Keratinocyte (primary cell): ENCODE results near the gene SCP2. TPM values are rescaled to one million over a fixed set of nuclear protein-coding genes. Genes with fewer than 3 reads are reported as not detected.

Experiments used
- DNase-seq: peaks from one replicate; pipeline ENCODE4 v3.0.0-alpha.2; 2011; ENCODE audit warnings: low read depth, missing footprints, low spot score
- FAIRE-seq: peaks from 2 replicates; lab custom pipeline; 2011; peaks lifted over from hg19 to GRCh38; lab: Jason Lieb, UNC
- H2AFZ ChIP-seq: 2 replicates; pipeline ENCODE4 v1.6.0; 2012; ENCODE audit warnings: low read length, control low read depth, inconsistent platforms; ENCODE audit not compliant: control insufficient read depth
- H3K27ac ChIP-seq: 2 replicates; pipeline ENCODE4 v1.5.1; 2011; ENCODE audit warnings: low read length; ENCODE audit not compliant: control insufficient read depth, insufficient read depth
- H3K27me3 ChIP-seq: 3 replicates; pipeline ENCODE4 v1.6.0; 2011; ENCODE audit warnings: low read length; ENCODE audit not compliant: control insufficient read depth, insufficient read depth; ENCODE audit errors: extremely low read depth
- H3K36me3 ChIP-seq, 2 experiments: 2 replicates in 1 of 2; 3 replicates in 1 of 2; pipeline ENCODE4 v1.5.1; 2011; ENCODE audit warnings: low read length in 2 of 2, mild to moderate bottlenecking in 1 of 2; ENCODE audit not compliant: control insufficient read depth in 2 of 2, insufficient read depth in 2 of 2; ENCODE audit errors: extremely low read depth in 1 of 2
- H3K4me1 ChIP-seq: 3 replicates; pipeline ENCODE4 v1.5.1; 2011; ENCODE audit warnings: low read length; ENCODE audit not compliant: control insufficient read depth, insufficient read depth; ENCODE audit errors: extremely low read depth
- H3K4me2 ChIP-seq: 3 replicates; pipeline ENCODE4 v1.6.0; 2011; ENCODE audit warnings: low read depth, low read length; ENCODE audit not compliant: control insufficient read depth, insufficient read depth; ENCODE audit errors: extremely low read depth
- H3K4me3 ChIP-seq, 3 experiments: fragments of 200-600 bp in 1 of 3; sonication (generic) in 1 of 3; 2 replicates in 2 of 3; 3 replicates in 1 of 3; pipeline ENCODE4 v1.5.1; 2011 to 2016; ENCODE audit warnings: low read length in 3 of 3, mild to moderate bottlenecking in 3 of 3, control low read depth in 2 of 3, inconsistent platforms in 1 of 3, low read depth in 1 of 3, mixed read lengths in 1 of 3, mixed run types in 1 of 3, moderate library complexity in 1 of 3; ENCODE audit not compliant: control insufficient read depth in 2 of 3, insufficient read depth in 2 of 3; ENCODE audit errors: extremely low read depth in 1 of 3
- H3K79me2 ChIP-seq: 2 replicates; pipeline ENCODE4 v1.6.0; 2012; ENCODE audit warnings: low read length; ENCODE audit not compliant: control insufficient read depth, insufficient read depth
- H3K9ac ChIP-seq: 3 replicates; pipeline ENCODE4 v1.6.0; 2011; ENCODE audit warnings: low read length; ENCODE audit not compliant: control insufficient read depth, insufficient read depth; ENCODE audit errors: extremely low read depth
- H3K9me1 ChIP-seq: 3 replicates; pipeline ENCODE4 v1.6.0; 2011; ENCODE audit warnings: low read length; ENCODE audit not compliant: control insufficient read depth, insufficient read depth; ENCODE audit errors: extremely low read depth
- H3K9me3 ChIP-seq: 2 replicates; pipeline ENCODE4 v1.5.1; 2012; ENCODE audit warnings: low read depth, low read length; ENCODE audit not compliant: control insufficient read depth
- H4K20me1 ChIP-seq: 3 replicates; pipeline ENCODE4 v1.6.0; 2011; ENCODE audit warnings: low read length; ENCODE audit not compliant: control insufficient read depth, insufficient read depth; ENCODE audit errors: extremely low read depth
- EZH2 ChIP-seq: IDR thresholded peaks from one replicate; pipeline ENCODE4 v1.6.1; 2012; ENCODE audit warnings: inconsistent platforms, mild to moderate bottlenecking, low read length, moderate library complexity
- dilution Hi-C: fragments of 300-500 bp; cut with MboI; formaldehyde crosslinking; loops from one replicate; pipeline ENCODE4 v1.7.0; 2020; ENCODE audit warnings: low sequenced_read_pairs; ENCODE audit not compliant: extremely low pct_ligation_motif_present
- polyA plus RNA-seq, 5 experiments: library from polyadenylated mRNA; depleted of rRNA in 3 of 5; stranded (reverse) in 3 of 5; stranded (forward) in 1 of 5; unstranded in 1 of 5; fragments of >200 nt; gene quantifications; 1 replicate in 1 of 5; 2 replicates in 3 of 5; 3 replicates in 1 of 5; pipeline versions ENCODE4 v1.2.1 to v1.2.3, GENCODE V29; 2011 to 2012; ENCODE audit warnings: missing spikeins in 2 of 5, low read depth in 1 of 5, low replicate concordance in 1 of 5
- TF ChIP-seq, protein P1 (sequence below), 3 experiments: IDR thresholded peaks in 1 of 3; conservative IDR thresholded peaks in 1 of 3; optimal IDR thresholded peaks in 1 of 3; 2 replicates in 2 of 3; 3 replicates in 1 of 3; pipeline versions ENCODE3 to v1.5.1; 2011; ENCODE audit warnings: low read length in 3 of 3, mild to moderate bottlenecking in 3 of 3, moderate library complexity in 2 of 3, control low read depth in 1 of 3, inconsistent platforms in 1 of 3; ENCODE audit not compliant: insufficient read depth in 2 of 3; ENCODE audit errors: extremely low read depth in 1 of 3

SCP2 gene
- polyA plus RNA-seq, 1 donor (not counting 4 experiments of a cell fraction or from before 2014, with no cell fraction given): 116 TPM

DNA sequence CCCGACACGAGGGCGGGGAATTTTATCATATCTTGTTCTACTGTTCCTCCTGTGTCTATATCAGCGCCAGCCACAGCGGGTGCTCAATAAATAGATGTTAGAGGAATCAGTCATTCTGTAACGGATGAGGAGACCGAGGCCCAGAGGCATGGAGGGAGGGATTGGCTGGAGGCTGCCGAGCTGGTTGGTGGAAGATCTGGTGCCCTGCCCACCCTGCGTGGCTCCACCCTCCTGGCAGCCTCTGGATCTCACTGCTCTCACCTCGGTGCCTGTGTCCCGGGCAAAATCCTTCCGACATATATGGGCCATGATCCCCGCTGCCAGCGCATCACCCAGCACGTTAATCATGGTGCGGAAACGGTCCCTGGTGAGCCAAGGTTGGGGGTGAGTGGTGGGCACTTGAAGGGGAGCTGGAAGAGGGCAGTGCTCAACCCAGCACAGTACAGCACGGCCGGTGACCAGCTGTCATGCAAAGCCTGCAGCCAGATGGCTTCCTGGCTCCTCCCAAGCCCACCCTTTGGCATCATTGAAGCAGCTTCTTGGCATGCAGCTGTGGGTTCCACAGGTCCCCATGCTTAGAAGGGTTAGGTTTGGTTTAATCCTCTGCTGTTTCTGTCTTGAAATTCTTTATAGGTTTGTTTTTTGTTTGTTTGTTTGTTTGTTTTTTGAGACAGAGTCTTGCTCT is 161.7 kb downstream of the SCP2 start:
- no peak overlapping the region for H2AFZ ChIP-seq
- no peaks in the 10 kb centered on the region for H3K79me2 ChIP-seq
- peaks cover 5% of the 10 kb centered on the region for H3K27me3 ChIP-seq
- no peaks in the 10 kb centered on the region for H3K9me1 ChIP-seq
- H3K27ac ChIP-seq: no peak overlapping the region
- H3K4me1 ChIP-seq: no peaks in the 10 kb centered on the region
- no peak overlapping the region for H3K9ac ChIP-seq
- TF ChIP-seq EZH2: no peak
- TF ChIP-seq, protein P1, sequence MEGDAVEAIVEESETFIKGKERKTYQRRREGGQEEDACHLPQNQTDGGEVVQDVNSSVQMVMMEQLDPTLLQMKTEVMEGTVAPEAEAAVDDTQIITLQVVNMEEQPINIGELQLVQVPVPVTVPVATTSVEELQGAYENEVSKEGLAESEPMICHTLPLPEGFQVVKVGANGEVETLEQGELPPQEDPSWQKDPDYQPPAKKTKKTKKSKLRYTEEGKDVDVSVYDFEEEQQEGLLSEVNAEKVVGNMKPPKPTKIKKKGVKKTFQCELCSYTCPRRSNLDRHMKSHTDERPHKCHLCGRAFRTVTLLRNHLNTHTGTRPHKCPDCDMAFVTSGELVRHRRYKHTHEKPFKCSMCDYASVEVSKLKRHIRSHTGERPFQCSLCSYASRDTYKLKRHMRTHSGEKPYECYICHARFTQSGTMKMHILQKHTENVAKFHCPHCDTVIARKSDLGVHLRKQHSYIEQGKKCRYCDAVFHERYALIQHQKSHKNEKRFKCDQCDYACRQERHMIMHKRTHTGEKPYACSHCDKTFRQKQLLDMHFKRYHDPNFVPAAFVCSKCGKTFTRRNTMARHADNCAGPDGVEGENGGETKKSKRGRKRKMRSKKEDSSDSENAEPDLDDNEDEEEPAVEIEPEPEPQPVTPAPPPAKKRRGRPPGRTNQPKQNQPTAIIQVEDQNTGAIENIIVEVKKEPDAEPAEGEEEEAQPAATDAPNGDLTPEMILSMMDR (optimal IDR thresholded peaks at IDR 0.05 in 1 of 3, IDR thresholded peaks at IDR 0.05 in 1 of 3, conservative IDR thresholded peaks at IDR 0.05 in 1 of 3; ENCODE audit: extremely low read depth in 1 of 3, insufficient read depth in 2 of 3, low read length in 3 of 3): no peak
- no peaks in the 10 kb centered on the region for H4K20me1 ChIP-seq
- H3K4me3 ChIP-seq: no peak overlapping the region
- H3K9me3 ChIP-seq: no peaks in the 10 kb centered on the region
- H3K4me2 ChIP-seq: no peak overlapping the region
- H3K36me3 ChIP-seq: no peaks in the 10 kb centered on the region
- FAIRE-seq (no peak), DNase-seq (no peak)
- dilution Hi-C loops: no loop called here

DNA sequence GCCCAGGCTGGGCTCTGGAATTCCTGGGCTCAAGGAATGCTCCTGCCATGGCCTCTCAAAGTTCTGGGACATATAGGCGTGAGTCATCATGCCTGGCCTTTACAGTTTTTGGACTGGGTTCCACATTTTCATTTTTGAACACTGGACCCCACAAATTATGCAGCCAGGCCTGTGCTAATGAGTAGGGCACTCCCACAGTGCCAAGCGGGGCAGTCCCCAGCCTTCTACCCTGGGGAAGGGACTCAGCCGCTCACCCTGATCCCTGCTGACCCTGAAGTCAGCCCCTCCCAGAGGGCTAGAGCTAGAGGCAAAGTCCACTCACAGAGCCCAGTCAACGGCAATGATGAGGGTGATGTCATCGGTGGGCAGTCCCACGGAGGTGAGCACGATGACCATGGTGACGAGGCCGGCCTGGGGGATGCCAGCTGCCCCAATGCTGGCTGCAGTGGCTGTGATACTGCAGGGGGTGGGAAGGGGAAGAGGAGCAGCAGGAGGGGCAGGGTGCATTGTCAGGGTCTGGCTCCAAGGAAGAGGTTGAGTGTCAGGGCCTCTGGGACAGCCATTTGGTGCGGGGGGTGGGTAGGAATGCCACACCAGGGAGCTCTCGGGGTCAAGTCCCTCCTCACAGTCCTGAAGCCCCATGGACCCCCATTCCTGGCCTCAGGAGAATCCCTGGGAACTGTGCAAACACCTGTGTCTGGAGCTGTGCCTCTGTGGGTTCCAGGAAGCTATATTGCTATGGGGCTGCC is 162.6 kb downstream of the SCP2 start:
- no peak overlapping the region for H3K27ac ChIP-seq
- no peak for FAIRE-seq
- no peaks in the 10 kb centered on the region for H3K4me1 ChIP-seq
- no peak for DNase-seq
- no peak overlapping the region for H3K9ac ChIP-seq
- H4K20me1 ChIP-seq: no peaks in the 10 kb centered on the region
- TF ChIP-seq EZH2: no peak
- TF ChIP-seq, protein P1 (optimal IDR thresholded peaks at IDR 0.05 in 1 of 3, IDR thresholded peaks at IDR 0.05 in 1 of 3, conservative IDR thresholded peaks at IDR 0.05 in 1 of 3; ENCODE audit: extremely low read depth in 1 of 3, insufficient read depth in 2 of 3, low read length in 3 of 3): no peak
- no peak overlapping the region for H3K4me2 ChIP-seq
- H3K9me3 ChIP-seq: no peaks in the 10 kb centered on the region
- dilution Hi-C loops: no loop called here
- H3K36me3 ChIP-seq: no peaks in the 10 kb centered on the region
- no peak overlapping the region for H2AFZ ChIP-seq
- no peaks in the 10 kb centered on the region for H3K79me2 ChIP-seq
- no peaks in the 10 kb centered on the region for H3K9me1 ChIP-seq
- peaks cover 5% of the 10 kb centered on the region for H3K27me3 ChIP-seq
- no peak overlapping the region for H3K4me3 ChIP-seq
